ENCODE data around the gene SRPK3.

SRPK3 gene

GRCh38 chrX:153801669-153802068 lies 20.8 kb downstream of the SRPK3 start:
- no peak for TF ChIP-seq CTCF (IDR thresholded peaks at IDR 0.05)
- no peak overlapping the region for H3K4me3 ChIP-seq
- peaks cover 0 to 22% (median 5%) of the 10 kb centered on the region in 4 donors for H3K4me1 ChIP-seq
- H3K27me3 ChIP-seq, result no peaks in the 10 kb centered on the region
- H3K36me3 ChIP-seq, result peaks cover 4 to 34% (median 21%) of the 10 kb centered on the region in 3 donors
- no peak for DNase-seq
- H3K27ac ChIP-seq, result no peak overlapping the region
- intact Hi-C loops (cut with DNase I; ENCODE audit: low total_unique reads), result no loop called here
- peaks cover 0 to 9% (median 3%) of the 10 kb centered on the region in 3 donors for H3K9me3 ChIP-seq

- Histone ChIP-seq H3K9me3 (peaks cover 0 to 3% (median 0%) of the 10 kb centered on the region in 3 donors), H3K4me3 (no peak overlapping the region), H3K27ac (no peak overlapping the region), H3K4me1 (peaks cover 0 to 19% (median 4%) of the 10 kb centered on the region in 4 donors), H3K36me3 (peaks cover 4 to 25% (median 14%) of the 10 kb centered on the region in 3 donors), H3K27me3 (no peaks in the 10 kb centered on the region)
- no peak for DNase-seq
- TF ChIP-seq CTCF (IDR thresholded peaks at IDR 0.05), result no peak
- intact Hi-C loops (cut with DNase I; ENCODE audit: low total_unique reads), result no loop called here
Observed at GRCh38 chrX:153802513-153803045, 21.7 kb downstream of the SRPK3 start.

GRCh38 chrX:153803211-153804099 lies 22.6 kb downstream of the SRPK3 start:
- Histone ChIP-seq H3K9me3 (no peaks in the 10 kb centered on the region), H3K27ac (no peak overlapping the region), H3K27me3 (no peaks in the 10 kb centered on the region), H3K4me1 (peaks cover 0 to 19% (median 4%) of the 10 kb centered on the region in 4 donors), H3K4me3 (no peak overlapping the region), H3K36me3 (peaks cover 0 to 16% (median 5%) of the 10 kb centered on the region in 3 donors)
- TF ChIP-seq CTCF (IDR thresholded peaks at IDR 0.05), result no peak
- no peak for DNase-seq
- intact Hi-C loops (cut with DNase I; ENCODE audit: low total_unique reads), result no loop called here

GRCh38 chrX:153804100-153804595 lies 23.3 kb downstream of the SRPK3 start:
- no peak for DNase-seq
- no peak overlapping the region for H3K4me3 ChIP-seq
- peaks cover 0 to 17% (median 4%) of the 10 kb centered on the region in 4 donors for H3K4me1 ChIP-seq
- no peak overlapping the region for H3K27ac ChIP-seq
- intact Hi-C loops (cut with DNase I; ENCODE audit: low total_unique reads), result no loop called here
- TF ChIP-seq CTCF (IDR thresholded peaks at IDR 0.05), result no peak
- peaks cover 0 to 9% (median 0%) of the 10 kb centered on the region in 3 donors for H3K36me3 ChIP-seq
- no peaks in the 10 kb centered on the region for H3K9me3 ChIP-seq
- H3K27me3 ChIP-seq, result no peaks in the 10 kb centered on the region

GRCh38 chrX:153804621-153805020 lies 23.8 kb downstream of the SRPK3 start:
- DNase-seq, result no peak
- Histone ChIP-seq H3K27ac (no peak overlapping the region), H3K4me3 (no peak overlapping the region), H3K9me3 (no peaks in the 10 kb centered on the region), H3K27me3 (no peaks in the 10 kb centered on the region), H3K36me3 (peaks cover 0 to 8% (median 0%) of the 10 kb centered on the region in 3 donors), H3K4me1 (peaks cover 0 to 12% (median 3%) of the 10 kb centered on the region in 4 donors)
- intact Hi-C loops (cut with DNase I; ENCODE audit: low total_unique reads), result no loop called here
- no peak for TF ChIP-seq CTCF (IDR thresholded peaks at IDR 0.05)

Data from tibial artery (tissue), 4 donors.